CD1c-positive myeloid dendritic cell (primary cell): Measurements from ENCODE around the gene NCOA5.
"Not testable (repeated sequence)": the region's sequence is repeated elsewhere in the genome, so short reads cannot be mapped to it uniquely, and the experiment has no call there.

Source experiments
- DNase-seq: peaks from one replicate; pipeline ENCODE4 v3.0.0-alpha.2; 2016; ENCODE audit errors: extremely low spot score

NCOA5 gene

GRCh38 chr20:46091622-46092535 lies 2.1 kb upstream of the NCOA5 start:
- not testable (repeated sequence) for DNase-seq

GRCh38 chr20:46089167-46089416 lies 670 bp downstream of the NCOA5 start:
- DNase-seq, result peak; percentile 87

- no peak for DNase-seq
Measured at GRCh38 chr20:46088409-46089166, 1.2 kb downstream of the NCOA5 start.

GRCh38 chr20:46087161-46087560 lies 2.6 kb downstream of the NCOA5 start:
- no peak for DNase-seq

GRCh38 chr20:46085179-46085851 lies 4.4 kb downstream of the NCOA5 start:
- DNase-seq, result no peak

GRCh38 chr20:46084805-46085178 lies 5.0 kb downstream of the NCOA5 start:
- DNase-seq, result no peak

GRCh38 chr20:46083531-46084061 lies 6.2 kb downstream of the NCOA5 start:
- no peak for DNase-seq

- DNase-seq, result no peak
Measured at GRCh38 chr20:46083101-46083500, 6.7 kb downstream of the NCOA5 start.

- DNase-seq, result no peak
Measured at GRCh38 chr20:46081074-46081473, 8.7 kb downstream of the NCOA5 start.

- no peak for DNase-seq
Measured at GRCh38 chr20:46078954-46079353, 10.8 kb downstream of the NCOA5 start.

GRCh38 chr20:46077642-46078305 lies 12.0 kb downstream of the NCOA5 start:
- DNase-seq, result no peak

GRCh38 chr20:46076806-46077205 lies 13.0 kb downstream of the NCOA5 start:
- no peak for DNase-seq

GRCh38 chr20:46074006-46074405 lies 15.8 kb downstream of the NCOA5 start:
- DNase-seq, result no peak

GRCh38 chr20:46073443-46073842 lies 16.3 kb downstream of the NCOA5 start:
- no peak for DNase-seq

- no peak for DNase-seq
Measured at GRCh38 chr20:46073024-46073423, 16.7 kb downstream of the NCOA5 start.

- no peak for DNase-seq
Measured at GRCh38 chr20:46071573-46071972, 18.2 kb downstream of the NCOA5 start.

- peak; percentile 39 for DNase-seq
Measured at GRCh38 chr20:46070215-46070900, 19.4 kb downstream of the NCOA5 start.

- no peak for DNase-seq
Measured at GRCh38 chr20:46065691-46066090, 24.1 kb downstream of the NCOA5 start.

- DNase-seq, result no peak
Measured at GRCh38 chr20:46065006-46065405, 24.8 kb downstream of the NCOA5 start.

- DNase-seq, result no peak
Measured at GRCh38 chr20:46063652-46064054, 26.1 kb downstream of the NCOA5 start.

- no peak for DNase-seq
Measured at GRCh38 chr20:46063151-46063550, 26.6 kb downstream of the NCOA5 start.
